Neural cell (in vitro differentiated cells): ENCODE results near the gene GMDS. TPM values are rescaled to one million over a fixed set of nuclear protein-coding genes. Genes with fewer than 3 reads are reported as not detected.

Experiments
- H2AFZ ChIP-seq: fragments of 200-600, 300-800 bp; sonication (generic), shearing (Covaris generic); 2 replicates; pipeline ENCODE4 v1.6.0; 2014; ENCODE audit warnings: low read depth, mild to moderate bottlenecking, antibody characterized with exemption, low read length, moderate library complexity
- H3F3A ChIP-seq: fragments of 200-600 bp; shearing (Covaris generic); 2 replicates; pipeline ENCODE4 v1.6.1; 2016; ENCODE audit warnings: mild to moderate bottlenecking, moderate library complexity, mixed read lengths, antibody characterized with exemption, low read length; ENCODE audit not compliant: insufficient read depth, poor library complexity, severe bottlenecking
- H3K27ac ChIP-seq: fragments of 200-600, 300-800 bp; sonication (generic), shearing (Covaris generic); 2 replicates; pipeline ENCODE4 v1.5.1; 2014; ENCODE audit warnings: mild to moderate bottlenecking, low read length, moderate library complexity
- H3K27me3 ChIP-seq: fragments of 300-800, 200-600 bp; sonication (generic), shearing (Covaris generic); 2 replicates; pipeline ENCODE4 v1.6.0; 2014; ENCODE audit warnings: mild to moderate bottlenecking, low read depth, low read length, moderate library complexity; ENCODE audit not compliant: insufficient read depth
- H3K36me3 ChIP-seq: fragments of 300-800, 200-600 bp; sonication (generic), shearing (Covaris generic); 2 replicates; pipeline ENCODE4 v1.5.1; 2014; ENCODE audit warnings: mild to moderate bottlenecking, antibody characterized with exemption, low read length, moderate library complexity; ENCODE audit not compliant: insufficient read depth
- H3K4me2 ChIP-seq: fragments of 300-800, 200-600 bp; sonication (generic), shearing (Covaris generic); 2 replicates; pipeline ENCODE4 v1.6.0; 2014; ENCODE audit warnings: mild to moderate bottlenecking, low read length
- H3K4me3 ChIP-seq: fragments of 300-800, 200-600 bp; sonication (generic), shearing (Covaris generic); 2 replicates; pipeline ENCODE4 v1.5.1; 2014; ENCODE audit warnings: mild to moderate bottlenecking, low read length, moderate library complexity
- H3K79me2 ChIP-seq: fragments of 200-600 bp; shearing (Covaris generic); replicated peaks from 2 replicates; pipeline ENCODE4 v1.6.0; 2014; ENCODE audit warnings: mild to moderate bottlenecking, low read length, moderate library complexity; ENCODE audit not compliant: insufficient read depth
- H3K9ac ChIP-seq: fragments of 300-800, 200-600 bp; sonication (generic), shearing (Covaris generic); 2 replicates; pipeline ENCODE4 v1.6.1; 2016; ENCODE audit warnings: mild to moderate bottlenecking, low read length, mixed read lengths
- H3K9me2 ChIP-seq: fragments of 200-600 bp; shearing (Covaris generic); 2 replicates; pipeline ENCODE4 v1.6.1; 2016; ENCODE audit warnings: mild to moderate bottlenecking, low read length, mixed read lengths; ENCODE audit not compliant: insufficient read depth
- H3K9me3 ChIP-seq: fragments of 200-600, 300-800 bp; sonication (generic), shearing (Covaris generic); 2 replicates; pipeline ENCODE4 v1.6.1; 2016; ENCODE audit warnings: mild to moderate bottlenecking, mixed run types, low read length, moderate library complexity, mixed read lengths
- H4K20me1 ChIP-seq: fragments of 200-600 bp; shearing (Covaris generic); 2 replicates; pipeline ENCODE4 v1.6.1; 2016; ENCODE audit warnings: mild to moderate bottlenecking, mixed run types; ENCODE audit not compliant: insufficient read depth
- CTCF ChIP-seq: fragments of 450-650 bp; IDR thresholded peaks from 2 replicates; pipeline ENCODE4 v1.5.1; 2014; ENCODE audit warnings: antibody characterized with exemption, mild to moderate bottlenecking, moderate library complexity; ENCODE audit not compliant: poor library complexity, severe bottlenecking
- EP300 ChIP-seq: fragments of 450-650 bp; conservative IDR thresholded peaks from 2 replicates; pipeline ENCODE4 v1.6.1; 2014; ENCODE audit warnings: antibody characterized with exemption, mild to moderate bottlenecking, moderate library complexity; ENCODE audit not compliant: poor library complexity, severe bottlenecking
- EZH2 ChIP-seq: fragments of 200-600, 300-800 bp; shearing (Covaris generic), sonication (generic); IDR thresholded peaks from 2 replicates; pipeline ENCODE4 v1.6.1; 2014; ENCODE audit warnings: antibody characterized with exemption, low read length, borderline replicate concordance, mild to moderate bottlenecking; ENCODE audit not compliant: insufficient read depth, poor library complexity, severe bottlenecking
- MXI1 ChIP-seq: fragments of 450-650 bp; conservative IDR thresholded peaks from 2 replicates; pipeline ENCODE4 v1.6.1; 2014; ENCODE audit warnings: antibody characterized with exemption, mild to moderate bottlenecking; ENCODE audit not compliant: poor library complexity, severe bottlenecking
- POLR2AphosphoS5 ChIP-seq: IDR thresholded peaks from 2 replicates; pipeline ENCODE4 v1.6.1; 2012
- RAD21 ChIP-seq: fragments of 450-650 bp; conservative IDR thresholded peaks from 2 replicates; pipeline ENCODE4 v1.6.1; 2014; ENCODE audit warnings: antibody characterized with exemption, mild to moderate bottlenecking, moderate library complexity
- REST ChIP-seq: IDR thresholded peaks from 2 replicates; pipeline ENCODE4 v1.6.1; 2012; ENCODE audit warnings: borderline replicate concordance
- SMC3 ChIP-seq: fragments of 450-650 bp; conservative IDR thresholded peaks from 2 replicates; pipeline ENCODE4 v1.6.1; 2014; ENCODE audit warnings: antibody characterized with exemption, mild to moderate bottlenecking, moderate library complexity; ENCODE audit not compliant: poor library complexity
- TAF1 ChIP-seq: IDR thresholded peaks from 2 replicates; pipeline ENCODE4 v1.6.1; 2012; ENCODE audit warnings: low read depth
- polyA plus RNA-seq: library from polyadenylated mRNA; depleted of rRNA; stranded (reverse); fragments of >200 nt; gene quantifications from 2 replicates; pipeline ENCODE4 v1.2.3, GENCODE V29; 2014

Gene GMDS
- polyA plus RNA-seq, 1 donor from 2014 or later: 11.4 TPM

- no peaks in the 10 kb centered on the region for H3K9me3 ChIP-seq
- no peak for TF ChIP-seq REST
- no peak for TF ChIP-seq POLR2AphosphoS5
- no peak for TF ChIP-seq SMC3
- TF ChIP-seq EP300: no peak
- TF ChIP-seq MXI1: no peak
- TF ChIP-seq EZH2: no peak
- TF ChIP-seq TAF1: no peak
- TF ChIP-seq RAD21: no peak
- TF ChIP-seq CTCF: no peak
- no peak overlapping the region for H3K9ac ChIP-seq
- H3K27ac ChIP-seq: no peak overlapping the region
- H4K20me1 ChIP-seq: no peaks in the 10 kb centered on the region
- H3F3A ChIP-seq: no peaks in the 10 kb centered on the region
- H3K79me2 ChIP-seq: no peaks in the 10 kb centered on the region
- H3K4me2 ChIP-seq: no peak overlapping the region
- no peak overlapping the region for H3K4me3 ChIP-seq
- H3K36me3 ChIP-seq: no peaks in the 10 kb centered on the region
- no peak overlapping the region for H2AFZ ChIP-seq
- no peaks in the 10 kb centered on the region for H3K9me2 ChIP-seq
- H3K27me3 ChIP-seq: no peaks in the 10 kb centered on the region
Observed at GRCh38 chr6:1834207-1834606, 411.2 kb downstream of the GMDS start.

DNA sequence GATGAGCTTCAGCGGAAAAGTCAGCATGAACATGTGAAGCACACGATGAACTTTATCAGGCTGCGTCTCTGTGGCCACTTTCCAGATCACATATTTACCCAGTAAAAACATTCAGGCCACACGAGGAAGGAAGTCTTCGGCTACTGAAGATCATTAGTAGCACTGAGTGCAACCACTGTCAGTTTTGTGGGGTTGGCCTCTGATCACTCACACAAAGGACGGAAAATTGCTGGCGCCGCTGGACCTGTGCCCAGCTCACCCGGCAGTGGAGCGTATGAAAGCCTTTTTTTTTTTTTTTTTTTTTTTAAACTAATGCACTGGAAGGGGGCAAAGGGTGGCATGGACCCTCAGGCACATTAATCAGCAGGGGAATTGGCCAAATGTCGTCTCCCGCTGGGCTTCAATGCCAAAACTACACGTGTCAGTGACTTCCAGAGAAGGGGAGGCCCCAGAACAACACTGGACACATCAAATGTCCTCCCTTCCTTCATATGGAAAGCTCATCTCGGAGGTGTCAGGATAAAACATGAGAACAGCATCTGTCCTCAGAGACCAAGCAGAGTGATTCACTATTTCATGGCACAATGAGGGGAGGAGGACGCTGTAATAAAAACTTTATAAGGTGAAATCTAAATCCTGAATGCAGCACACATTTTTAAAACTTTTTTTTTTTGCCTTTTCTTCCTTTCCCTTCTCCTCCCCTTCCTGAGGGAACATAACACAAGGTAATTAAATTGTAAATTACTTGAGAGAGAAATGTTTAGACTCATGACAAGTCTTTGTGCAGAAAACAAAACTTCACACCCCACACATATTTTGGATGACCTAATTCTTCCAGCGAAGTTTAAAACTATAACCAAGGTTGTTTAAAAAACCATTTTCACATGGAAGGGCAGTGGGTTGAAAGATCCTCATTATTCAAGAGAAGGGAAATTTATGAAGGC is 412.3 kb downstream of the GMDS start:
- Histone ChIP-seq H3K36me3 (no peaks in the 10 kb centered on the region), H2AFZ (no peak overlapping the region), H4K20me1 (no peaks in the 10 kb centered on the region), H3K9me2 (no peaks in the 10 kb centered on the region), H3K27me3 (no peaks in the 10 kb centered on the region), H3K9ac (no peak overlapping the region), H3K4me3 (no peak overlapping the region), H3K4me2 (no peak overlapping the region), H3K9me3 (no peaks in the 10 kb centered on the region), H3F3A (no peaks in the 10 kb centered on the region), H3K79me2 (no peaks in the 10 kb centered on the region), H3K27ac (no peak overlapping the region)
- TF ChIP-seq SMC3 (no peak), EZH2 (no peak), MXI1 (no peak), CTCF (no peak), EP300 (no peak), RAD21 (no peak), POLR2AphosphoS5 (no peak)
